Cardiac septum (tissue), 1 donor: ENCODE data around the gene CLEC16A. TPM values are rescaled to one million over a fixed set of nuclear protein-coding genes. Genes with fewer than 3 reads are reported as not detected.

ENCODE experiments used
- DNase-seq: peaks from one replicate; pipeline ENCODE4 v3.0.0-alpha.2; 2020; ENCODE audit warnings: low spot score
- intact Hi-C: fragments of 100-400 bp; cut with DNase I; formaldehyde crosslinking; loops from one replicate; pipeline ENCODE4 v1.14.0; 2022
- total RNA-seq: library from RNA; stranded (reverse); fragmentation: NEBNext Ultra II Directional; extraction: Animal tissue kit (Norgen Biotek cat#: 25700); gene quantifications from one replicate; pipeline ENCODE4 v1.2.1, GENCODE V29; 2021
- donor health status: DM: no; HTN: no; CAD: no.

The CLEC16A gene
- total RNA-seq, 1 donor from 2014 or later = 28.4 TPM

- no peak for DNase-seq
- intact Hi-C loops = no loop called here
Observed at GRCh38 chr16:11114366-11115164, 170.2 kb downstream of the CLEC16A start.

- no peak for DNase-seq
- intact Hi-C loops = no loop called here
Observed at GRCh38 chr16:11117576-11118211, 173.3 kb downstream of the CLEC16A start.

- intact Hi-C loops = no loop called here
- no peak for DNase-seq
Observed at GRCh38 chr16:11118479-11118878, 174.1 kb downstream of the CLEC16A start.

GRCh38 chr16:11121083-11121608 is 176.8 kb downstream of the CLEC16A start:
- intact Hi-C loops = no loop called here
- no peak for DNase-seq

GRCh38 chr16:11121914-11122692 is 177.7 kb downstream of the CLEC16A start:
- no peak for DNase-seq
- intact Hi-C loops = no loop called here

GRCh38 chr16:11123666-11124065 is 179.3 kb downstream of the CLEC16A start:
- intact Hi-C loops = no loop called here

GRCh38 chr16:11125936-11126335 is 181.6 kb downstream of the CLEC16A start:
- intact Hi-C loops = no loop called here
- no peak for DNase-seq

More at GRCh38 chr16:11123666-11124065, 179.3 kb downstream of the CLEC16A start:
- DNase-seq = no peak

- no peak for DNase-seq
- intact Hi-C loops = no loop called here
Observed at GRCh38 chr16:11126399-11127054, 182.2 kb downstream of the CLEC16A start.

- intact Hi-C loops = no loop called here
- DNase-seq = no peak
Observed at GRCh38 chr16:11127610-11128195, 183.3 kb downstream of the CLEC16A start.

- DNase-seq = no peak
- intact Hi-C loops = no loop called here
Observed at GRCh38 chr16:11128211-11129141, 184.1 kb downstream of the CLEC16A start.

GRCh38 chr16:11129378-11129781 is 185.0 kb downstream of the CLEC16A start:
- no peak for DNase-seq
- intact Hi-C loops = no loop called here

- DNase-seq = no peak
- intact Hi-C loops = loop anchor here (10.0 kb wide), 1 partner anchor 124 kb away; the partner anchor contains the start of gene SOCS1
Observed at GRCh38 chr16:11130978-11131665, 186.8 kb downstream of the CLEC16A start.

- no peak for DNase-seq
- intact Hi-C loops = loop anchor here (10.0 kb wide), 1 partner anchor 123 kb away; the partner anchor contains the start of gene SOCS1
Observed at GRCh38 chr16:11131706-11132105, 187.3 kb downstream of the CLEC16A start.

- intact Hi-C loops = loop anchor here (10.0 kb wide), 1 partner anchor 121 kb away; the partner anchor contains the start of gene SOCS1
- DNase-seq = peak; percentile 83
Observed at GRCh38 chr16:11133344-11133943, 189.1 kb downstream of the CLEC16A start.

GRCh38 chr16:11134722-11135463 is 190.5 kb downstream of the CLEC16A start:
- no peak for DNase-seq
- intact Hi-C loops = loop anchor here (10.0 kb wide), 1 partner anchor 120 kb away; the partner anchor contains the start of gene SOCS1

- intact Hi-C loops = loop anchor here (10.0 kb wide), 1 partner anchor 119 kb away; the partner anchor contains the start of gene SOCS1
- DNase-seq = no peak
Observed at GRCh38 chr16:11135464-11135973, 191.2 kb downstream of the CLEC16A start.
